Measurements from ENCODE around the gene GRIK5.

GRIK5 gene

GRCh38 chr19:41951686-41952172 lies 118.3 kb downstream of the GRIK5 start:
- Histone ChIP-seq H4K20me1 (ENCODE audit: insufficient read depth, low read length, poor library complexity, severe bottlenecking) (no peaks in the 10 kb centered on the region), H3K9ac (ENCODE audit: low read depth, low read length, poor library complexity, severe bottlenecking) (no peak overlapping the region), H3K9me2 (replicated peaks; ENCODE audit: low read depth, low read length) (no peaks in the 10 kb centered on the region)

More at GRCh38 chr19:41951686-41952172, 118.3 kb downstream of the GRIK5 start:
- no peak for TF ChIP-seq EZH2phosphoT487 (IDR thresholded peaks at IDR 0.05; ENCODE audit: borderline replicate concordance)
- TF ChIP-seq CTCF (conservative IDR thresholded peaks at IDR 0.05; ENCODE audit: low read length): peak; percentile 95
- no peaks in the 10 kb centered on the region for H3K79me2 ChIP-seq (ENCODE audit: insufficient read depth, low read length)
- no peaks in the 10 kb centered on the region for H3K36me3 ChIP-seq (ENCODE audit: insufficient read depth, low read length)
- no peak overlapping the region for H3K4me2 ChIP-seq (ENCODE audit: low read depth, low read length, poor library complexity, severe bottlenecking)
- no peaks in the 10 kb centered on the region for H3K27me3 ChIP-seq (ENCODE audit: insufficient read depth, low read length, poor library complexity, severe bottlenecking)
- H3K4me3 ChIP-seq (ENCODE audit: low read length, poor library complexity, severe bottlenecking): no peak overlapping the region
- no peak overlapping the region; the same call in 1 of the 2 replicates for H2AFZ ChIP-seq (ENCODE audit: low read length)
- H3K4me1 ChIP-seq (ENCODE audit: insufficient read depth, low read length, poor library complexity, severe bottlenecking): no peaks in the 10 kb centered on the region
- H3K9me3 ChIP-seq (ENCODE audit: insufficient read depth, low read depth, low read length): no peaks in the 10 kb centered on the region
- no peaks in the 10 kb centered on the region for H3F3A ChIP-seq (ENCODE audit: low read depth)
